ENCODE data around the gene SHB.

Gene SHB

DNA sequence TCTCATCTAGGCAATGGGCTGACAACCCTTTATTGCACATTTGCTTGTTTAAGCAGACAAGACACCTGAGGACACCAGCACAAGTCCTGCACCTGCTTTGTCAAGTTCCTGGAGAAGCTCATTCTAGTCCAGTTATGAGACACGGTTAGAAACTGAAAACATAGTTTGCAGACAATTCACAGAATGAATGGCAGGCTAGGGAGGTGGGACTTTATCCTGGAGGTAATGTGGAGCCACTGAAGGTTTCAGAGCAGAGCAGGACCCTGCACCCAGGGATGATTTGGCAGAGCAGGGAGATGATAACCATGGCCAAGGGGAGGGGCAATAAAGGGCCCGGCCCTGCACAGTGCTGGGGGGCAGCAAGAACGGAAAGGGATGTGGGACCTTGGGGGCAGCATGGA lies 114.4 kb downstream of the SHB start:
- Histone ChIP-seq H3K36me3 (replicated peaks) (peaks cover 30% of the 10 kb centered on the region), H3K4me3 (no peak overlapping the region), H3K9me3 (no peaks in the 10 kb centered on the region), H3K27me3 (ENCODE audit: low read depth) (no peaks in the 10 kb centered on the region), H3K4me1 (no peaks in the 10 kb centered on the region)
- in situ Hi-C loops (cut with MboI; ENCODE audit: low sequenced_read_pairs) = no loop called here
- DNase-seq (ENCODE audit: low spot score in 2 of 2) = no peak

DNA sequence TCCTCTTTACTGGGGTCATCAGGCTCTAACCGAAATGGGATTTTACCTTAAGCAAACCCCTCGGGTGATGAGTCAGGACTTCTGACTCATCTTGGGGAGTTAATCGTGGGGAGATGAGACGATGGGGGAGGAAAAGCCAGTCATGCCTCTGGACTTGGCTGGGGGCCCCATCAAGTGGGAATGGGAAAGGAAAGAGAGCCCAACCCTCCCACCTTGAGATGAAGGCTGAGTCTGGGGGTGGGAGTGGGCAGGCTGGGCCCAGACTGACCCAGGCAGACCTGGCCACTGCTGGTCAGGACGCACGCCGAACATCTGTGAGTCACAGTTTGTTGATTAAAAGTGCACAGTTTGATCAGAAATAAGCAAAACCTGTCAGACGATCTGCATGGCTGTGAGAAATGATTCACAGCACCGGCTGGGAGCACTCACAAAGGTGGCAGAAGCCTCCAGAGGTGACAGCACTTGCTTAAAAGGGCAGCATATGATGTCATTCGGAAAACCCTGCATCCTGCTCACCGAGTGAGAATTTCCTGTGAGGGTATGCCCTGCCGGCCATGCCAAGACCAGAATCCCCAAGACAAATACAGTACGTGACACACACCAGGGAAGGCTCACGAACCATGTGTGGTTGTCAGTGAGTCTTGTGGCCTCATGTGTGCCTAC lies 115.1 kb downstream of the SHB start:
- DNase-seq (ENCODE audit: low spot score in 2 of 2) = no peak
- Histone ChIP-seq H3K36me3 (replicated peaks) (peaks cover 30% of the 10 kb centered on the region), H3K4me1 (no peaks in the 10 kb centered on the region), H3K4me3 (no peak overlapping the region), H3K9me3 (no peaks in the 10 kb centered on the region), H3K27me3 (ENCODE audit: low read depth) (no peaks in the 10 kb centered on the region)
- in situ Hi-C loops (cut with MboI; ENCODE audit: low sequenced_read_pairs) = no loop called here

DNA sequence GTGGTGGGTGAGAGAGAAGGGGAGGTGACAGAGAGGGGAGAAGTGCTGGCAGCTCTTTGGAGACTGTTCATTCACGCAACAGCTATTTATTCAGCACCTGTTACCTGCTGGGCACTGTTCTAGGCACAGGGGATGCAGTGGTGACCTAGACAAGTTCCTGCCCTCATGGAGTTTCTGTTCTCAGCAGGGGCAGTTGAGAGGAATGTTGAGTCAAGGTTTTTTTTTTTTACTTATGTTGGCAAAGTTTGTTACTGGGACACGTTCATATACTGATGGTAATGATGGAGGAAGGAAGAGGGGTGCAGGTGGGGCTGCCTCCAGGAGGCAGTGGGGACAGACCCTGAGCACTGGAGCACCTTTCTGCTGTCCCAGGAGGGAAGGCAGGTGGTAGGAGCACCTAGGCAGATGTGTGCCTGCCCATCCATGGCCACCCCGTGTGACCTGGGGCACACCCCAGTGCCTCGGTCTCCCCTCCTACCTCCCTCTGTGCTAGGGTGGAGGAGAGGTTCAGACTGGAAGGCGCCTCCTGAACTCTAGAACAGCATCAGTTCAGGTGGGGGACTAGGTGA lies 115.7 kb downstream of the SHB start:
- DNase-seq (ENCODE audit: low spot score in 2 of 2) = no peak
- Histone ChIP-seq H3K4me1 (no peaks in the 10 kb centered on the region), H3K36me3 (replicated peaks) (peaks cover 30% of the 10 kb centered on the region)

DNA sequence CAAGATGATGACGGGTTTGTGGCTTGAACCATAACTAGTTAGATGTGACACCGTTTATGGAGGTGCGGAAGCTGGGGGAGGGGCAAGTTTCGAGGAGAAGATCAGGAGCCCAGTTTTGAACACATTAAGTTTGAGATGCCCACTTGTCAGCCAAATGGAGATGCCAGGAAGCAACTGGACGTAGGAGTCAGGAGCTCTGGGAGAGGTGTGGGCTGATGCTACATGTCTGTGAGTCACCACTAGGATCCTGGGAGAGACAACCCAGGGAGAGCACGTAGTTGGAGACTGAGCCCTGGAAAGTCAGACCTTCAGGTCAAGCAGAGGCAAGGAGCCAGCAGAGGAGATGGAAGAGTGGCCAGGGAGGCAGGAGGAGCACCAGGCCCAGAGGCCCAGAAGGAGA lies 116.3 kb downstream of the SHB start:
- H3K36me3 ChIP-seq (replicated peaks) = peaks cover 34% of the 10 kb centered on the region
- H3K27me3 ChIP-seq (ENCODE audit: low read depth) = no peaks in the 10 kb centered on the region
- DNase-seq (ENCODE audit: low spot score in 2 of 2) = no peak
- H3K4me1 ChIP-seq = no peaks in the 10 kb centered on the region
- in situ Hi-C loops (cut with MboI; ENCODE audit: low sequenced_read_pairs) = no loop called here
- no peak overlapping the region for H3K4me3 ChIP-seq
- no peaks in the 10 kb centered on the region for H3K9me3 ChIP-seq

More for the DNA sequence above, 115.7 kb downstream of the SHB start:
- Histone ChIP-seq H3K4me3 (no peak overlapping the region), H3K27me3 (ENCODE audit: low read depth) (no peaks in the 10 kb centered on the region), H3K9me3 (no peaks in the 10 kb centered on the region)
- in situ Hi-C loops (cut with MboI; ENCODE audit: low sequenced_read_pairs) = no loop called here

DNA sequence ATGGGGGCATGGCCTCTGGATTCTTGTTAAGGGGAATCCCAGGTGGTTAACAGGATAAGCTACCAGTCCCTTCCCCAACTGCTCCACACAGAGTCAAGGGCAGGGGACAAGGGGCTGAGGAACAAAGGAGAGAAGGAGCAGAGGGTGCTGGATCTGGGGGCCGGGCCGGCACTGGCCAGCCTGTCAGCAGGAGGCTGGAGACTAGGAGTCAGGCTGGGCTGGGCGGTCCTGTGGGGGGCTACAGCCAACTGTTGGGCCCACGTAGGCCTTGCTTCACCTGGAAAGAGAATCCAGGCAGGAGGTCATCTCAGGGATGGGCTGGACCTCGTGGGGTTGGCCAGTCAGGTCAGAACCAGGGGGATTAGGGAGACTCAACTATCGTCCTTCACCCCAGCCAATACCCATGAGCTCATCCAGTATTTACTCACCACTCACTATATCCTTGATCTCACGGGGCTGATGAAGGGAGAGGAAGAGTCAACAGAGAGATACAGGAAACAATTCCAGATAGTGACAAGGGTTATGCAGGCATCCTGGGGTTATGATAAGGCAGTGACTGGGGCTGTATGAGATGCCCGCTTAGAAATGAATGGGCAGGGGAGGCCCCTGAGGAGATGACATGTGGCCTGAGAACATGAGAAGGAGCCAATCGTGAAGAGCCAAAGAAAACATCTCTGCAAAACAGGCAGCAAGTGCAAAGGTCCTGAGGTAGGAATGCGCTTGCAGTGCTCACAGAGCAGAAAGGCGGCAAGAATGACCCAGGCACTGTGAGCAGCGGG lies 117.2 kb downstream of the SHB start:
- no peaks in the 10 kb centered on the region for H3K4me1 ChIP-seq
- DNase-seq (ENCODE audit: low spot score in 2 of 2) = no peak
- no peaks in the 10 kb centered on the region for H3K9me3 ChIP-seq
- no peak overlapping the region for H3K4me3 ChIP-seq
- H3K27me3 ChIP-seq (ENCODE audit: low read depth) = no peaks in the 10 kb centered on the region
- H3K36me3 ChIP-seq (replicated peaks) = peaks cover 41% of the 10 kb centered on the region
- in situ Hi-C loops (cut with MboI; ENCODE audit: low sequenced_read_pairs) = no loop called here

DNA sequence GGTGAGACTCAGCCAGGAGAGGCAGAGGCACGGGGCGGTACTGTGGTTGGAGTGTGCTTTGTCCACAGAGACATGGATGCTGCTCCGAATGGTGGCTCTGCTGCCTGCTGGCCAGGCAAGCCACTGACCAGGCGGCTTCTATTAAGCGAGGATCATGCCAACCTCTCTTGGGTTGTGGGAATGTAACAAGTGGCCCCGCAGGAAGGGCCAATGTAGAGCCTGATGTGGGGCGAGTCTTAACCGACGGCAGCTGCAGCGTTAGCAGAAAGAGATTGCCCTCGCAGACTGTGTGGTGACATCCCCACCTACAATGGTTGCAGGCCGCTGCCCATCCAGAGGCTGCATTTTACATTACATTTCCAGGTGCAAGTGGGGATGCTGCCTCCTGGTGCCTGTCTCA lies 118.5 kb downstream of the SHB start:
- H3K9me3 ChIP-seq = no peaks in the 10 kb centered on the region
- H3K27me3 ChIP-seq (ENCODE audit: low read depth) = no peaks in the 10 kb centered on the region
- in situ Hi-C loops (cut with MboI; ENCODE audit: low sequenced_read_pairs) = no loop called here
- peaks cover 45% of the 10 kb centered on the region for H3K36me3 ChIP-seq (replicated peaks)
- H3K4me3 ChIP-seq = no peak overlapping the region
- DNase-seq (ENCODE audit: low spot score in 2 of 2) = no peak
- no peaks in the 10 kb centered on the region for H3K4me1 ChIP-seq

DNA sequence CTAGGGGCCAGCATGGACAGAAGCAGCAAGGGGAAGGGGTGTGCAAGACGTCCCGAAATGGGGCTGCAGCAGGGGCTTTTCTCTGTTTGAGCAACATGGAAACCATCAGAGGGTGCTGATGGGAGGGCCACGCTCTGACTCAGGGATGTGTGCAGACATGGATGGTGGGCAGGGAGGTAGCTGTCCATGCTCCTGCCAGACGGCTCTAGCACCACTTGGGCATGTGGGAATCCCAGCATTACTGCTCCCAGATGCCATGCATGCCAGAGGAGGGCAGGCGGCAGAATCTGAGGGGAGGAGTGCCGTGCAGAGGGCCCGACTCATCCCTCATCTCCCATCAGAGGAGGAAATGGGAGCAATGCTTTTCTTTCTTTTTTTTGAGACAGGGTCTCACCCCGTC lies 119.5 kb downstream of the SHB start:
- Histone ChIP-seq H3K9me3 (no peaks in the 10 kb centered on the region), H3K27me3 (ENCODE audit: low read depth) (no peaks in the 10 kb centered on the region), H3K4me1 (no peaks in the 10 kb centered on the region), H3K4me3 (no peak overlapping the region), H3K36me3 (replicated peaks) (peaks cover 44% of the 10 kb centered on the region)
- DNase-seq (ENCODE audit: low spot score in 2 of 2) = no peak
- in situ Hi-C loops (cut with MboI; ENCODE audit: low sequenced_read_pairs) = no loop called here

DNA sequence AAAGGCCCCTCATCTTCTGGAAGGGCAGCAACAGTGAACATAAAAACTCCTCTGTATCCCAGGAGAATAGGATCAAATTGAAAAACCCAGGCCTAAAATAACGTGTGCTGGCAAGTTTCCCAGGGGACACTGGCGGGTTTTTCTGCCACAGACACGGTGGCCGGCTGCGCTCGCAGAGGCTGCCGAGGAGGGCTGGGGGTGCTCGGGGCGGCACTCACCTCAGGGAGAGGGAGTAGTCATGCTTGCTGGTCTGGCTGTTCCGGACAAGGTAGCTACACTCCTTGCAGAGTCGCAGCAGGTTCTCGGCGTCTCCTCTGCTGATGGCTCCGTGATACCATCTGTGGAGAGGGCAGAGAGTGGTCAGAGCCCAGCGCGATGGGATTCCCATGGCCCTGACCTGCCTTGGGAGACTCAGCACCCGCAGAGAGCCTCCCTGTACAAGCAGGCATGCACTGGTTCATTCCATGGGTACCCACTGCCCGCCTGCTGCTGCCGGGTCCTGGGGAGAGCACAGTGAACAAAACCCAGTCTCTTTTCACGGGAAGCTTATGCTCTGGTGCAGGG lies 120.5 kb downstream of the SHB start:
- DNase-seq (ENCODE audit: low spot score in 2 of 2) = no peak
- Histone ChIP-seq H3K9me3 (no peaks in the 10 kb centered on the region), H3K4me1 (no peaks in the 10 kb centered on the region), H3K36me3 (replicated peaks) (peaks cover 34% of the 10 kb centered on the region), H3K4me3 (no peak overlapping the region), H3K27me3 (ENCODE audit: low read depth) (no peaks in the 10 kb centered on the region)
- in situ Hi-C loops (cut with MboI; ENCODE audit: low sequenced_read_pairs) = no loop called here

DNA sequence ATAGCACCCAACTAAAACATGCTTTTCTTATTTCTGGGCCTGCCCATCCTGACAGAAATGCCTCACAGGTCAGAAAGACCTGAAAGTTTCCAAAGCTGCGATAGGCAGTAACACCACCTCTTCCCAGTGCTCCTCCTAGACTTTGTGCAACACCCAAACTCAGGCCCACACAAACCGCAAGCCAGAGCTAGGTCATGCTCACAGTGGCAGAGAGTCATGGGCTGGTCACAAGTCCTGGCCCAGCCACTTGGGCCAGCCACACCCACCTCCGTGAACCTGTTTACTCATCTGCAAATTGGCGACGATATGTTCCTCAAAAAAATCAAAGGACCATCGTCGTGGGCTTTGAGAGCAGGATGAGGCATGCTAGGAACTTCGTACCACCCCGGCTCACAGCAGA lies 121.0 kb downstream of the SHB start:
- in situ Hi-C loops (cut with MboI; ENCODE audit: low sequenced_read_pairs) = no loop called here
- DNase-seq (ENCODE audit: low spot score in 2 of 2) = no peak
- H3K27me3 ChIP-seq (ENCODE audit: low read depth) = no peaks in the 10 kb centered on the region
- H3K4me1 ChIP-seq = no peaks in the 10 kb centered on the region
- H3K36me3 ChIP-seq (replicated peaks) = peaks cover 34% of the 10 kb centered on the region
- no peaks in the 10 kb centered on the region for H3K9me3 ChIP-seq
- H3K4me3 ChIP-seq = no peak overlapping the region

DNA sequence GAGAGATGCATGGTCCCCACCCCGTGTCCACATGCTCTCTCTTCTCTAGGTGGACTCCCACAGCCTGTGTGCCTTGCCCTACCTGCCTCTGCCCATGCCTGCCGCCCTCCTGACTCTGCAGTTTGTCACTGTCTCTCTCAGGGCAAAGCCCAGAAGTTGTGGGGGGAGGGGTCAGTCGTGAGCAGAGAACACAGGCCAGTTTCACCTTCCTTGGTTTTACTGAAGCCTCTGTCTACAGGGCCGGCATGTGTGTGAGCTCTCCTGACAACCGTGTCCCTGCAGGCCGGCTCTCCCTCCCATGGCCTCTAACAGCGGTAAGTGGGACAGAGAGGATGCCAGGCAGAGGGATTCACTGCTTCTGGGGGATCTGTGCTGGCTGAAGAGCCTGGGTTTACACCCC lies 121.6 kb downstream of the SHB start:
- Histone ChIP-seq H3K4me3 (no peak overlapping the region), H3K36me3 (replicated peaks) (peaks cover 33% of the 10 kb centered on the region), H3K9me3 (no peaks in the 10 kb centered on the region), H3K27me3 (ENCODE audit: low read depth) (no peaks in the 10 kb centered on the region), H3K4me1 (no peaks in the 10 kb centered on the region)
- in situ Hi-C loops (cut with MboI; ENCODE audit: low sequenced_read_pairs) = no loop called here
- no peak for DNase-seq (ENCODE audit: low spot score in 2 of 2)

DNA sequence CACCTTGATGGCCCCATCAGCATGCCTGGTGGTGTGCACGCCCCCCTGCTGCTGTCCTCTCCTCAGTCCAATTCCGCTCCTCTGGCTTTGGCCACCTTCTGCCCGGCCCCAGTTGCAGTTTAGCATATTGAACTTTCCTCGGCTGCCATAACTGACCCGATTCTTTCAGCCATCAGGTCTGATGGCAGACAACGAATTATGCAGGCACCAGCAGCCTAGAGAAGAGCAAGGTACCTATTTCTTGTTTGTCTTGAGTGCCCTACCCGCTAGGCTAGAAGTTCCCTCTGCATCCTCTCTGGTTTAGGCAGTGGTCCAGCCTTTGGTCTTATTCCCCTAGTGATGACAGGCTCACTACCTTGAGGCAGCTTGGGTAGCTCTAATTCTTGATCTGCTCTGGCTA lies 122.1 kb downstream of the SHB start:
- Histone ChIP-seq H3K36me3 (replicated peaks) (peaks cover 28% of the 10 kb centered on the region), H3K4me3 (no peak overlapping the region), H3K27me3 (ENCODE audit: low read depth) (no peaks in the 10 kb centered on the region), H3K9me3 (no peaks in the 10 kb centered on the region), H3K4me1 (no peaks in the 10 kb centered on the region)
- DNase-seq (ENCODE audit: low spot score in 2 of 2) = no peak
- in situ Hi-C loops (cut with MboI; ENCODE audit: low sequenced_read_pairs) = no loop called here

DNA sequence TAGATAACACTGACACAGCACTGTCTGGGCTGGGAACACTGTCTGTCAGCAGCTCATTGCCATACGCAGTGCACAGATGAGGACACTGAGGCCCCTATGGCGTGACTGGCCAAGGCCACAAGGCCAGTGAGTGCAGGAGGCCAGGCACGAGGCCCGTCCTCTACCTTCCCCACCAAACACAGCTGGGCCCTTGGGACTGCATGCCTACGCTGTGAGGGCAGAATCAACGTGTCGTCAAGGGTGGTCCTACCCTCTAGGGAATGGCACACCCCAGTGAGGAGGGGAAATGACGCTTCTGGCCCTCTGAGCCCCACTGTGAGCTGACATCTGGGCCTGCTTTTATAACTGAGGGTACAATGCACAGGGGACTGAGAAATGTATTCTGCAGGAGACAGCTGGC lies 123.0 kb downstream of the SHB start:
- DNase-seq (ENCODE audit: low spot score in 2 of 2) = no peak
- in situ Hi-C loops (cut with MboI; ENCODE audit: low sequenced_read_pairs) = no loop called here
- Histone ChIP-seq H3K36me3 (replicated peaks) (peaks cover 28% of the 10 kb centered on the region), H3K4me1 (no peaks in the 10 kb centered on the region), H3K4me3 (no peak overlapping the region), H3K9me3 (no peaks in the 10 kb centered on the region), H3K27me3 (ENCODE audit: low read depth) (no peaks in the 10 kb centered on the region)

DNA sequence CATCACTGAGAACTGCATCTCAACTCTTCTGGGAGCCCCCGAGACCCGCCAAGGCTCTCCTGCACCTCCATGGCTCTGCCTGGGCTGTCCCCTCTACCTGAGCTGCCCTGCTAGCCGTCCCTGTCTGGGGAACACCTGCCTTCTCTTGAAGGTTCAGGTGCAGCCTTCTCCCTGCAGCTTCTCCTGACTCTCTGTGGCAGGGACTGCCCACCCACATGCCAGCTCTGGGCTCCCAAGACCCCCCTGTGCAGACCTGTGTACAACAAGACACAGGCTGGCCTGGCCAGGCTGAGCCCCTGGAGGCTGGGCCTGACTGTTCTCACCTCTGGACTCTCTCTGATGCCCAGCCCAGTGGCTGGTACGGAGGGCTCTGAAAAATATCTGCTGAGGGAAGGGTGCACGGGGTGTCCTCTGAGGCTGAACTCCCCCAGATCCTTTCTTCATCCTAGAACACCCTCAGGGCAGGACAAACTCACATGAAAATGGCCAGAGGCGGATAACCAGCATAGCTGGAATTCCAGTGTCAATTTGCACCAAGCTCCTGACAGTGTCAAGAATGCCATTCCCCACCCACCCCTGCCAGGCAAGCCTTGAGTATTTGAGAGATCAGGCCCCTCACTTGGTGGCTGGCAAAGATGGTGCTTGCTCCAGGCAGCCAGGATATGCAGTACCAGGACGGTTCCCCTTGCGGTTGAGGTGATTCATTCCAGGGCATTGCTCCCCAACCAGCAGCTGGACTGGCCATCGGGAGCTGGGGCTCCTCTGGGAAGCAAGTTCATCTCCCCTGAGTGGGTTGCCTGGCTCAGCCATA lies 124.2 kb downstream of the SHB start:
- no peak overlapping the region for H3K4me3 ChIP-seq
- no peaks in the 10 kb centered on the region for H3K4me1 ChIP-seq
- peaks cover 28% of the 10 kb centered on the region for H3K36me3 ChIP-seq (replicated peaks)
- no peaks in the 10 kb centered on the region for H3K9me3 ChIP-seq
- DNase-seq (ENCODE audit: low spot score in 2 of 2) = peak in 1 of 2 experiments; percentile 30
- in situ Hi-C loops (cut with MboI; ENCODE audit: low sequenced_read_pairs) = no loop called here
- H3K27me3 ChIP-seq (ENCODE audit: low read depth) = no peaks in the 10 kb centered on the region
